PC-3 (cell line): Measurements from ENCODE around the gene AGAP1.

Experiments
- EZH2 ChIP-seq: fragments of 300-600 bp; sonication (generic); IDR thresholded peaks from one replicate; pipeline ENCODE4 v1.6.1; 2017; ENCODE audit warnings: antibody characterized with exemption, mild to moderate bottlenecking, low read length; ENCODE audit not compliant: unreplicated experiment
- TF ChIP-seq, protein P1 (sequence below): fragments of 300-600 bp; sonication (generic); conservative IDR thresholded peaks from 2 replicates; pipeline ENCODE4 v1.5.1; 2017; ENCODE audit warnings: antibody characterized with exemption, low read depth, mild to moderate bottlenecking, low read length

DNA sequence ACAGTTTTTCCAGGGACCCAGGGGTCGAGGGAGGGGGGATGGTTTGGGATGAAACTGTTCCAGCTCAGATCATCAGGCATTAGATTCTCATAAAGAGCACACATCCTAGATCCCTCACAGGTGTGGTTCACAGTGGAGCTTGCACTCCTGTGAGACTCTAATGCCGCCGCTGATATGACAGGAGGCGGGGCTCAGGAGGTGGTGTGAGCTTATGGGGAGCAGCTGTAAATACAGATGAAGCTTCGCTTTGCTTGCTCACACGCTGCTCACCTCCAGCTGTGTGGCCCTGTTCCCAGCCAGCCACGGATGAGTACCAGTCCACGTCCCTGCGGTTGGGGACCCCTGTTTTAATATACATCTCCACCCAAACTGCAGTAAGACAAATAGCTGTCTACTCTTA lies 204.2 kb downstream of the AGAP1 start:
- TF ChIP-seq, protein P1, sequence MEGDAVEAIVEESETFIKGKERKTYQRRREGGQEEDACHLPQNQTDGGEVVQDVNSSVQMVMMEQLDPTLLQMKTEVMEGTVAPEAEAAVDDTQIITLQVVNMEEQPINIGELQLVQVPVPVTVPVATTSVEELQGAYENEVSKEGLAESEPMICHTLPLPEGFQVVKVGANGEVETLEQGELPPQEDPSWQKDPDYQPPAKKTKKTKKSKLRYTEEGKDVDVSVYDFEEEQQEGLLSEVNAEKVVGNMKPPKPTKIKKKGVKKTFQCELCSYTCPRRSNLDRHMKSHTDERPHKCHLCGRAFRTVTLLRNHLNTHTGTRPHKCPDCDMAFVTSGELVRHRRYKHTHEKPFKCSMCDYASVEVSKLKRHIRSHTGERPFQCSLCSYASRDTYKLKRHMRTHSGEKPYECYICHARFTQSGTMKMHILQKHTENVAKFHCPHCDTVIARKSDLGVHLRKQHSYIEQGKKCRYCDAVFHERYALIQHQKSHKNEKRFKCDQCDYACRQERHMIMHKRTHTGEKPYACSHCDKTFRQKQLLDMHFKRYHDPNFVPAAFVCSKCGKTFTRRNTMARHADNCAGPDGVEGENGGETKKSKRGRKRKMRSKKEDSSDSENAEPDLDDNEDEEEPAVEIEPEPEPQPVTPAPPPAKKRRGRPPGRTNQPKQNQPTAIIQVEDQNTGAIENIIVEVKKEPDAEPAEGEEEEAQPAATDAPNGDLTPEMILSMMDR, result no peak
- no peak for TF ChIP-seq EZH2
